GM13976 (cell line): ENCODE data around the gene MYL2.
"Not testable (repeated sequence)": the region's sequence is repeated elsewhere in the genome, so short reads cannot be mapped to it uniquely, and the experiment has no call there.

Experiments
- DNase-seq: peaks from one replicate; pipeline ENCODE4 v3.0.0; 2012; ENCODE audit warnings: low spot score
- CTCF ChIP-seq: IDR thresholded peaks from 2 replicates; pipeline ENCODE4 v1.5.1; 2012; ENCODE audit warnings: borderline replicate concordance, mild to moderate bottlenecking; ENCODE audit not compliant: insufficient read depth; ENCODE audit errors: extremely low read depth, missing control alignments, control extremely low read depth
- in situ Hi-C: fragments of 300-500 bp; cut with MboI; formaldehyde crosslinking; loops from one replicate; pipeline ENCODE4 v1.12.0; 2022; ENCODE audit warnings: low sequenced_read_pairs, mixed read lengths, inconsistent platforms; ENCODE audit not compliant: unreplicated experiment

MYL2 gene

GRCh38 chr12:110920324-110920910 is at the start of gene MYL2:
Gene MYL2, minus strand, starts transcription at chr12:110920579. Its CDS starts 50 bp downstream, at chr12:110920529.
- no peak for DNase-seq
- TF ChIP-seq CTCF = no peak
- in situ Hi-C loops = no loop called here

GRCh38 chr12:110966081-110966760 is 45.8 kb upstream of the MYL2 start:
- TF ChIP-seq CTCF = no peak
- no peak for DNase-seq
- in situ Hi-C loops = no loop called here

GRCh38 chr12:110965574-110965973 is 45.2 kb upstream of the MYL2 start:
- DNase-seq = no peak
- TF ChIP-seq CTCF = no peak
- in situ Hi-C loops = no loop called here

- in situ Hi-C loops = no loop called here
- DNase-seq = no peak
- no peak for TF ChIP-seq CTCF
These were observed 40.4 kb upstream of the MYL2 start for GRCh38 chr12:110960795-110961194.

GRCh38 chr12:110957652-110958051 is 37.3 kb upstream of the MYL2 start:
- no peak for TF ChIP-seq CTCF
- DNase-seq = no peak
- in situ Hi-C loops = no loop called here

GRCh38 chr12:110957159-110957558 is 36.8 kb upstream of the MYL2 start:
- no peak for TF ChIP-seq CTCF
- in situ Hi-C loops = no loop called here
- no peak for DNase-seq

GRCh38 chr12:110950867-110951266 is 30.5 kb upstream of the MYL2 start:
- in situ Hi-C loops, DNase-seq: not testable (repeated sequence)

- in situ Hi-C loops, DNase-seq: not testable (repeated sequence)
These were observed 30.1 kb upstream of the MYL2 start for GRCh38 chr12:110950466-110950865.
